HG03039 (cell line): ENCODE measurements around the gene CIROP.

Experiments
- ATAC-seq: cut with Tn5 transposase; IDR thresholded peaks from one replicate; pipeline ENCODE4 v1.9.1; 2021; ENCODE audit warnings: mild to moderate bottlenecking, moderate library complexity; ENCODE audit not compliant: unreplicated experiment

Gene CIROP

DNA sequence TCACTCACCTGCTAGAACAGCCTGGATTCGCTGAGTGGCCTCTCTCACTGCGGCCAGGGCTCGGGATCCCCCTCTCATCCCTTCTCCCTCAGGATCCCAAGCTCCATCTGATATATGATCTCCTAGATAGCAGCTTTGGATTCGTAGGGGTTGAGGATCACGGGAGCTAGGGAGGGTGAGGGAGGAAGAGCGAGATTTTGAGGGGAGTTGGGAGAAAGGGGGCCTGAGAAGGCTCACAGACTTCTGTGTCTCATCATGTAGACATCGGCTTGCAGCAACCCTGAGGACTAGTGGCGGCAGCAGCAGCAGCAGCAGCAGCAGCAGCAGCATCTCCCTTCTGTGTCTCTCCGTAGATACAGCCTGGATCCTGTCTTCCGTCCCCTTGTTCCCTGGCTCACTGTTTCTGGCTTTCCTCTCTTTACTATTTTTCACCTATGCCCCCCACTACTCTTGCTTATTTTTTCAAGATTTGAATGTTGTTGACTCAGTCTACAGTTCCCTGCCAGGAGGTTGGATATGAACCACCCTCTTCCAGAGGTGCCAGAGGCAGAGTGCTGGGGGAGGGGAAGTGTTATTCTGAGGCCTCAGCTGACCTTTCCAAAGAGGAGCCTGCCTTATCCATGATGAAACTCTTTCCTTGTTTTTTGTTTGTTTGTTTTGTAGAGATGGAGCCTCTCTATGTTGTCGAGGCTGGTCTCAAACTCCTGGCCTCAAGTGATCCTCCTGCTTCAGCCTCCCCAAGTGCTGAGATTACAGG is at the start of gene CIROP:
Gene CIROP, minus strand, starts transcription at position 399 of the 757 bp plus-strand sequence. Its CDS starts 69 bp downstream, at position 330.
- no peak for ATAC-seq

- no peak for ATAC-seq
Measured at GRCh38 chr14:23153851-23154796, 49.3 kb upstream of the CIROP start.

GRCh38 chr14:23151342-23151741 is 46.6 kb upstream of the CIROP start:
- ATAC-seq: no peak

DNA sequence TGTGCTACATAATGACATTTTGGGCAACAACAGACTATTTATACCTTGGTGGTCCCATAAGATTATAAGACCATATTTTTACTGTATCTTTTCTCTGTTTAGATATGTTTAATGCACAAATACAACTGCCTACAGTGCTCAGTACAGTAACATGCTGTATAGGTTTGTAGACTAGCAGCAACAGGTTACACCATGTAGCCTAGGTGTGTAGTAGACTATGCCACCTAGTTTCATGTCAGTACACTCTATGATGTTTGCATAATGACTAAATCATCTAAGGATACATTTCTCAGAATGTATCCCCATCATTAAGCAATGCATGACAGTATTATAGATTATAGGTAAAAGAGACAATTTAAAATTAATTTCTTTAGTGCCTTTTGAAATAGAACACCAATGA is 45.0 kb upstream of the CIROP start:
- ATAC-seq: no peak

- no peak for ATAC-seq
Measured at GRCh38 chr14:23148591-23149249, 43.9 kb upstream of the CIROP start.

- ATAC-seq: no peak
Measured at GRCh38 chr14:23147676-23148075, 42.9 kb upstream of the CIROP start.

DNA sequence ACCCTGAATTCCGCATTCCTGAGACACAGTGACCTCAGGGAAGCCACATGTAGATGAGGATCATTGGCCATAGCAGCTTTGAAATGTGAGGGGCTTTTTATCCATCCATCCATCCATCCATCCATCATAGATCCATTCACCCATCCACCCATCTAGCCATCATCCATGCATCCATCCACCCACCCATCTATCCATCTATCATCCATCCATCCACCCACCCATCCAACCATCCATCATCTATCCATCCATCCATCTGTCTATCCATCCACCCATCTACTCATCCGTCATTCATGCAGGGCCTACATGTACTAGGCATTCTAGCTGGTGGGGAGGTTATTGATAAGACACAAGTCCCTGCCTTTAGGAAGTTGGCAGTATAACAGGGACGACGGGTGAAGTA is 42.2 kb upstream of the CIROP start:
- no peak for ATAC-seq

DNA sequence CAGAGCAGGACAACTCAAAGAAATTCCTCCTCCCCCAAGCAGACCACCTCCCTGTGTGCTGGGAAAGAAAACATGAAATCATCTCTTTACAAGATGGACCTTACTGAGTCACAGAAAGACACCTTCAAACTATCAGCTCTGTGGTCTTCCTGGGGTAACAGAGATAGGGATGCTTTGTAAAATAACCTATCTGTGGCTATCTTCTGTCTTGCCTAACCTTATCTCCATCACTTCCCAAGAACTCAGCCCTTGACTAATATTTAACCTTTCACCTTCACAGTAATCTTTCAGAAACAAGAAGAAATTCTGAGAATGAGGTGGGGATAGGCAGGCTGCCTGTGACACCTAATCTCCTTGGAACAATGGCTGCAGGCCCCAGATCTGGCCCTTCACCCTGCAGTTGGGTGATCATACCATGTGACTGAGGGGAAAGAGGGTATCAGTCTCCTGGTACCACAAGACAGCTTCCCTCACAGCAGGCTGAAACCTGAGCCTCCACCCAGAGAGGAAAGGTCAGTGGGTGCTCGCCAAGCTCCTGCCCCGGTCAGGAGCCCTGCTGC is 41.6 kb upstream of the CIROP start:
- no peak for ATAC-seq

GRCh38 chr14:23145794-23146350 is 41.1 kb upstream of the CIROP start:
- ATAC-seq: no peak

GRCh38 chr14:23143911-23144310 is 39.1 kb upstream of the CIROP start:
- ATAC-seq: no peak

DNA sequence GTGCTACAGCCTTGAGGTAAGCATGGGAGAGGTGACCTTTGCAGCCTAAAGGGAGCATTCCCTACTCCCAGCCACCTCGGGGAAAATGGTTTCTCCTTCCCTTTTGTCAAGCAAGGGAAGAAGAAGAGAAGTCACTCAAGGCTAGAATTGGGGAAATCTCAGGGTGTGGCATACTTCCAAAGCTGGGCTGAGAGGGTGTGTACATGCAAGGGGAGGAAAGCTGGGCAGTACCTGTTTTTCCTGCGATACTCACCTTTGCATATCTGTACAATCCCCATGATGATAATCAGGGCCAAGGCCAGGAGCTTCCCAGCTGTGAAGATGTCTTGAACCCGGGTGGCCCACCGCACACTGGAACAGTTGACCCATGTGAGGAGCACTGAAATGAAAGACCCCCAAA is 38.0 kb upstream of the CIROP start:
- ATAC-seq: no peak

- ATAC-seq: no peak
Measured at GRCh38 chr14:23141706-23142444, 37.1 kb upstream of the CIROP start.

DNA sequence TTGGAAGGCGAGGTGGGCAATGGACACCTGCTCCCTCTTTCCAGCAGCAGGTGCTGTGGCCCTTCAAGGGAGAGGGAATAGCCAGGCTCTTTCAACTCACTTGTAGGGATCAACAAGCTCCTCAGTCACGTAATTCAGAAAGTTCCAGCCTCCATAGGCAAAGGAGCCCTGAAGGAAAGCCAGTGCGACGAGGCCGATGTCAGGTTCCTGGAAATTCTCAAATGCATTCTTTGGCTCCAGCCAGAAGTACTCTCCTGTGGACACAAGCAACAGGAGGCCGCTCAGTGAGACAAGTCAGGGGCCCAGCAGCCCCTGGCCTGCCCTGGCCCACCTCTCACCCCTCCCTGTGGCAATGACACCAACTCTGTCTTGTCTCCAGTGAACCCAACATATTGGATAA is 35.6 kb upstream of the CIROP start:
- no peak for ATAC-seq

DNA sequence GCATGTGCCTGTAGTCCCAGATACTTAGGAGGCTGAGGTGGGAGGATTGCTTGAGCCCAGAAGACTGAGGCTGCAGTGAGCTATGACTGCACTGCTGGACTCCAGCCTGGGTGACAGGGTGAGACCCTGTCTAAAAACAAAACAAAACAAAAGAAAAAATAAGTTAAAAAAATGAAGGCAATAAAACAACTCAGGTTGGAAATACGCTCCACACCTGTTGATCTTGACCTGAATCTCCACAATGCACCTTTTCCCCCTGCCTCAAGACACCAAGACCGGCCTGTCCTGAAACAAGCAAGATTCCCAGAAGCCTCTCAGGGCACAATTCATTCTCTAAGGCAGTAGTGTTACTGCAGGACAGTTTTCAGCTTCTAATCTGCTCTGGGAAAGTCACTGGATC is 35.1 kb upstream of the CIROP start:
- ATAC-seq: no peak

DNA sequence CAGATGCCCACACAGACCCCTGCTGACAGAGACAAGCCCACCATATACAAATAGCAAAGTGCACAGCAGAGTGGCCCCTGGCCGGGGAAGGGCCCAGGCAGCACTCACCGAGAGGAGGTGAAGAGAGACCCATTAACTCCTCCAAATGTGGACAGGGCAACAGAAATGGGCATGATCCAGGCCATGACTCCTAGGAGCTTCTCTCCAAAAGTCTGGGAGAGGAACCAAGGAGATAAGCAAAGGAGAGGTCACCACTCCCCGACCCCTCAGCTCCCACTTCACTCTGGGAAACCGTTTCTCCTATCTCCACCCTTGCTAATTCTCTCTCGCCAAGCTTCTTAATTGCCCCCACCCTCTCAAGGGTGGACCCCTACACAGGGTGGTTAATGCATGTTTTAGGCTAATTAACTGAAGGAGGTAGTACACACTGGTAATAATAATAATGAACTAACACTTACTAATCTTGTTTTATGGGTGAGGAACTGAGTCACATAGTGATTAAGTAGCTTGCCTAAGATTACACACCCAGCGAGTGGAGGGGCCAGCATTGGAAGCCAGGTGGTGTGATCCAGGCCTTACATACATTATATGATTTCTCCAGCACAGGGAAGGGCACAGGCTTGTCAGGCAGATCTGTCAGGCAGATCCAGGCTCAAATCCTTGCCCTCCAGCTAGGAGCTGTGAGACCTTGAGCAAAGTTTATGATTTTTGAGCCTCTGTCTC is 33.2 kb upstream of the CIROP start:
- ATAC-seq: no peak

- no peak for ATAC-seq
Measured at GRCh38 chr14:23137192-23137812, 32.5 kb upstream of the CIROP start.

- ATAC-seq: no peak
Measured at GRCh38 chr14:23136566-23137133, 31.9 kb upstream of the CIROP start.

- no peak for ATAC-seq
Measured at GRCh38 chr14:23132970-23133369, 28.2 kb upstream of the CIROP start.

DNA sequence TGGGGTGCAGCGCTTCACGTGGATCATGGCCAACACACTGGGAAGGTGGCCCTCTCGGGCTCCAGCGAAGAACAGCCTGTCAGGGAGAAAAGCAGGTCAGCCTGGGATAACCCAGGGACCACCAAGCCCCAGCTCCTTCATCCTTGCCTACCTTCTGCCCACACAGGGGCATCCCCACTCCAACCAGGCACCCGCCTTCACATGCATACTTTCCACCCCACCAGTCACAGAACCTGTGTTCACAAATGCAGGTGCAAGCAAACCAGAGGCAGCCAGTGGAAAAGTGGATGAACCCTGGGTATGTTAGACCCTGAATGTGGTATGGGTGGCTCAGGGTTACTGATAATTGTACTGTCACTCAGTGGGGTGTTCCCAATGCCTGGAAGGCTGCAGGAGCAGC is 26.7 kb upstream of the CIROP start:
- no peak for ATAC-seq
